Uterus (tissue), 4 donors: ENCODE results near the gene SPG21. TPM values are rescaled to one million over a fixed set of nuclear protein-coding genes. Genes with fewer than 3 reads are reported as not detected.

Source experiments
- DNase-seq, 2 donors: peaks; one replicate each; pipeline ENCODE4 v3.0.0-alpha.2; 2019 to 2020
- H3K27ac ChIP-seq, 2 donors: fragments of 200-600 bp; sonication (generic); 1 replicate in 1 of 2; 2 replicates in 1 of 2; pipeline ENCODE4 v1.5.1; 2016 to 2018
- H3K27me3 ChIP-seq, 2 donors: fragments of 200-600 bp; sonication (generic); one replicate each; pipeline ENCODE4 v1.5.1; 2018 to 2019; ENCODE audit warnings: control low read depth in 1 of 2
- H3K36me3 ChIP-seq, 2 donors: fragments of 200-600 bp; sonication (generic); one replicate each; pipeline ENCODE4 v1.5.1; 2019; ENCODE audit warnings: control low read depth in 1 of 2
- H3K4me1 ChIP-seq, 2 donors: fragments of 200-600 bp; sonication (generic); one replicate each; pipeline ENCODE4 v1.5.1; 2018 to 2019; ENCODE audit warnings: control low read depth in 1 of 2
- H3K4me3 ChIP-seq, 2 donors: fragments of 200-600 bp; sonication (generic); 1 replicate in 1 of 2; 2 replicates in 1 of 2; pipeline ENCODE4 v1.5.1; 2018 to 2019; ENCODE audit warnings: mild to moderate bottlenecking in 1 of 2
- H3K9me3 ChIP-seq, 2 donors: fragments of 200-600 bp; sonication (generic); one replicate each; pipeline ENCODE4 v1.5.1; 2019; ENCODE audit warnings: control low read depth in 1 of 2
- POLR2A ChIP-seq, 2 donors: fragments of 450-650 bp; IDR thresholded peaks; one replicate each; pipeline ENCODE4 v1.6.1; 2016; ENCODE audit warnings: antibody characterized with exemption in 2 of 2, mild to moderate bottlenecking in 1 of 2, moderate library complexity in 1 of 2
- intact Hi-C: fragments of 100-400 bp; cut with DNase I; formaldehyde crosslinking; loops from one replicate; pipeline ENCODE4 v1.15.1; 2023; ENCODE audit warnings: low total_unique reads
- total RNA-seq, 4 donors: library from RNA; depleted of rRNA in 3 of 4; stranded (reverse); fragments of >200 nt in 3 of 4; gene quantifications; one replicate each; pipeline versions ENCODE4 v1.1.0 to v1.2.4, GENCODE V29; 2014 to 2023
- TF ChIP-seq, protein P1 (sequence below), 4 experiments: fragments of 200-600 bp in 2 of 4; fragments of 450-650 bp in 2 of 4; sonication (generic) in 2 of 4; IDR thresholded peaks; one replicate each; pipeline ENCODE4 v1.5.1; 2016 to 2019; ENCODE audit warnings: antibody characterized with exemption in 4 of 4, mild to moderate bottlenecking in 2 of 4, moderate library complexity in 1 of 4
- donor health status: DM: yes; HTN: yes; CAD: no.

SPG21 gene
- total RNA-seq, 4 donors from 2014 or later: 22.8 to 130 (median 80.7) TPM

DNA sequence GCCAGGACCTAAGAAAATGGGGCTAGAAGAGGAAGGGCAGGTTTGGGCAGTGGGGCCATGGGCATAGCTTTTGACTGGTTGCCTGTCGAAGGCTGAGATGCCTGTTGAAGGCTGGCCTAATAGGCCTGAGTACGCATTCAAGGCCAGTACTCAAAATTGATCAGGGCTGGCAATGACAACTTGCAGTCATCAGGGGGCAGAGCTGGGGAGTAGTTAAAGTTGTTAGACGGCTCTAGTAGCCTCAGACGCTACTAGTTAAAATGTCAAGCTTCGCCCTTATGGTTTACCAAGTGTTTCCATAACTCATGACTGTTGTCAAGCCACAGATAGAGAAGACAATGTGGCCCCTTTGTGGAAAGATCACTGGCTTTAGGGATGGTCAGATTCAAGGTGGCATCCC is 28.7 kb downstream of the SPG21 start:
- Histone ChIP-seq H3K4me3 (no peak overlapping the region), H3K36me3 (no peaks in the 10 kb centered on the region), H3K4me1 (no peaks in the 10 kb centered on the region), H3K27me3 (no peaks in the 10 kb centered on the region), H3K9me3 (no peaks in the 10 kb centered on the region), H3K27ac (no peak overlapping the region)
- no peak for TF ChIP-seq POLR2A (IDR thresholded peaks at IDR 0.05)
- TF ChIP-seq, protein P1, sequence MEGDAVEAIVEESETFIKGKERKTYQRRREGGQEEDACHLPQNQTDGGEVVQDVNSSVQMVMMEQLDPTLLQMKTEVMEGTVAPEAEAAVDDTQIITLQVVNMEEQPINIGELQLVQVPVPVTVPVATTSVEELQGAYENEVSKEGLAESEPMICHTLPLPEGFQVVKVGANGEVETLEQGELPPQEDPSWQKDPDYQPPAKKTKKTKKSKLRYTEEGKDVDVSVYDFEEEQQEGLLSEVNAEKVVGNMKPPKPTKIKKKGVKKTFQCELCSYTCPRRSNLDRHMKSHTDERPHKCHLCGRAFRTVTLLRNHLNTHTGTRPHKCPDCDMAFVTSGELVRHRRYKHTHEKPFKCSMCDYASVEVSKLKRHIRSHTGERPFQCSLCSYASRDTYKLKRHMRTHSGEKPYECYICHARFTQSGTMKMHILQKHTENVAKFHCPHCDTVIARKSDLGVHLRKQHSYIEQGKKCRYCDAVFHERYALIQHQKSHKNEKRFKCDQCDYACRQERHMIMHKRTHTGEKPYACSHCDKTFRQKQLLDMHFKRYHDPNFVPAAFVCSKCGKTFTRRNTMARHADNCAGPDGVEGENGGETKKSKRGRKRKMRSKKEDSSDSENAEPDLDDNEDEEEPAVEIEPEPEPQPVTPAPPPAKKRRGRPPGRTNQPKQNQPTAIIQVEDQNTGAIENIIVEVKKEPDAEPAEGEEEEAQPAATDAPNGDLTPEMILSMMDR (IDR thresholded peaks at IDR 0.05): no peak
- intact Hi-C loops: no loop called here
- DNase-seq: no peak

DNA sequence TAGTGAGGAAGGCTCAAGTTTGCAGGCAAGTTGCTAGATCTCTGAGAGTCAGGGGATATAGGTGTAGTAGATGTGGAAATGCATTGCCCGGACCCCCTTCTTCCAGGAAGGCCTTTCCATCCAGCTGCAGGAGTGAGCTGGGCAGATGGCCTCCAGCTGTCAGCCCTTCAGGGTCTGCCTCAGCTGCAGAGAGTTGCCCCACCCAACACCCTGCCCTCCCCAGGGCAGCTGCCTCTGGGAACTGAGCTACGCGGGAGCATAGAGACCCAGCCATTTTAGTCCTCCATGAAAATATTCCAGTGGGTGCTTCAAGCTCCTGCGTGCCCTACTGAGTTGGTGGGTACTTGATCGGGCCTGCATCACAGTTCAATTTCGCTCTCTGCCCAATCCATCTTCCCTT is 29.6 kb downstream of the SPG21 start:
- no peak for TF ChIP-seq POLR2A (IDR thresholded peaks at IDR 0.05)
- Histone ChIP-seq H3K4me3 (no peak overlapping the region), H3K27ac (no peak overlapping the region), H3K36me3 (no peaks in the 10 kb centered on the region), H3K9me3 (no peaks in the 10 kb centered on the region), H3K4me1 (no peaks in the 10 kb centered on the region), H3K27me3 (no peaks in the 10 kb centered on the region)
- intact Hi-C loops: no loop called here
- DNase-seq: no peak

DNA sequence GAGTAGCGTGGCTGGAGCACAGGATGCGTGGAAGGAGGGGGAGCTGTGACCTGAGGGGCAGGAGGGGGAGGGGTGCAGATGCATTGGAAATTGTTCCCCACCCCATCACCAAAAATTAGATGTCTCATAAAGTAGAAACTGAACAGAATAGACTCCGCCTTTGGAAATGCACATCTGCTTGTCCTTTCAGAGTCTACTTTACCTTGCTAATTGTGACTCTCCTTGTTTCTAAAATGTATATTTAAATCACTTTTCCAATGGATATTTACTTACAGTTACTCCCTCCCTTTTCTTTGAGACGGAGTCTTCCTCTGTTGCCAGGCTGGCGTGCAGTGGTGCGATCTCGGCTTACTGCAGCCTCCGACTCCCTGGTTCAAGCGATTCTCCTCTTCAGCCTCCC is 30.6 kb downstream of the SPG21 start:
- Histone ChIP-seq H3K4me1 (no peaks in the 10 kb centered on the region), H3K27me3 (no peaks in the 10 kb centered on the region), H3K27ac (no peak overlapping the region), H3K9me3 (no peaks in the 10 kb centered on the region), H3K36me3 (no peaks in the 10 kb centered on the region), H3K4me3 (no peak overlapping the region)
- TF ChIP-seq, protein P1 (IDR thresholded peaks at IDR 0.05): no peak
- no peak for TF ChIP-seq POLR2A (IDR thresholded peaks at IDR 0.05)
- intact Hi-C loops: no loop called here
- DNase-seq: no peak

DNA sequence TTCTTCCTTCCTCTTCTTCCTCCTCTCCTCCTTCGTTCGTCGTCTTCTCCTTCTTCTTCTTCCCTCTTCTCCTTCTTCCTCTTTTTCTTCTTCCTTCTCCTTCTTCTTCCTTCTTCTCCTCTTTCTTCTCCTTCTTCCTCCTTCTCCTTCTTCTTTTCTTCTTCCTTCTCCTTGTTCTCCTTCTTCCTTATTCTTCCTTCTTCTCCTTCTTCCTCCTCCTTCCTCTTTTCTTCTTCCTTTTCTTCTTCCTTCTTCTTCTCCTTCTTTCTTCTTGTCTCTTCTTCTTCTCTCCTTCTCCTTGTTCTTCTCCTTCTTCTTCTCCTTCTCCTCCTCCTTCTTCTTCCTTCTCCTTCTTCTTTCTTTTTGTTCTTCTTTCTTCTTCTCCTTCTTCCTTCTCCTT is 35.3 kb downstream of the SPG21 start:
- no peaks in the 10 kb centered on the region for H3K36me3 ChIP-seq
- intact Hi-C loops: no loop called here
- H3K9me3 ChIP-seq: no peaks in the 10 kb centered on the region
- H3K4me3 ChIP-seq: no peak overlapping the region
- H3K4me1 ChIP-seq: no peaks in the 10 kb centered on the region
- TF ChIP-seq POLR2A (IDR thresholded peaks at IDR 0.05): no peak
- TF ChIP-seq, protein P1 (IDR thresholded peaks at IDR 0.05): no peak
- H3K27ac ChIP-seq: no peak overlapping the region
- no peaks in the 10 kb centered on the region for H3K27me3 ChIP-seq
- no peak for DNase-seq

DNA sequence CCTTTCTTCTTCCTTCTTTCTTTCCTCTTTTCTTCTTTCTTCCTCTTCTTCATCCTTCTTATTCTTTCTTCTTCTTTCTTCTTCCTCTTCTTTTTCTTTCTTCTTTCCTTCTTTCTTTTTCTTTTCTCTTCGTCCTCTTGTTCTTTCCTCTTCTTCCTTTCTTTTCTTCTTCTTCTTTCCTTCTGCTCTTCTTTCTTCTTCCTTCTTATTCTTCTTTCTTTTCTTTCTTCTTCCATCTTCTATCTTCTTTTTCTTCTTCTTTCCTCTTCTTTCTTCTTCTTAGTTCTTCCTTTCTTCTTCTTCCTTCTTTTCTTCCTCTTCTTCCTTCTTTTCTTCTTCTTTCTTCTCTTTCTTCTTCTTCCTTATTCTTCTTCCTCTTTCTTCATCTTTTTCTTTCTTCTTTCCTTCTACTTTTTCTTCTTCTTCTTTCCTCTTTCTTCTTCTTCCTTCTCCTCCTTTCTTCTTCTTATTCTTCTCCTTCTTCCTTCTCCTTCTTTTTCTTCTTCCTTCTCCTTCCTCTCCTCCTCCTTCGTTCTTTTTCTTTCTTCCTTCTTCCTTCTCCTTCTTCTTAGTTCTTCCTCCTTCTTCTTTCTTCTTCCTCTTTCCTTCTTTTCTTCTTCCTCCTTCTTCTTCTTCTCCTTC is 37.8 kb downstream of the SPG21 start:
- intact Hi-C loops: no loop called here

More for the DNA sequence above, 37.8 kb downstream of the SPG21 start:
- Histone ChIP-seq H3K4me3 (no peak overlapping the region), H3K27ac (no peak overlapping the region), H3K9me3 (no peaks in the 10 kb centered on the region), H3K4me1 (no peaks in the 10 kb centered on the region), H3K36me3 (no peaks in the 10 kb centered on the region), H3K27me3 (no peaks in the 10 kb centered on the region)
- TF ChIP-seq, protein P1 (IDR thresholded peaks at IDR 0.05): no peak
- no peak for TF ChIP-seq POLR2A (IDR thresholded peaks at IDR 0.05)
- no peak for DNase-seq
